DOHH2 (cell line): ENCODE data around the gene RIN2.

ENCODE experiments used
- EZH2phosphoT487 ChIP-seq: fragments of 200-600 bp; sonication (generic); IDR thresholded peaks from 2 replicates; pipeline ENCODE4 v1.6.1; 2017; ENCODE audit warnings: borderline replicate concordance, mild to moderate bottlenecking, antibody characterized with exemption, low read length, moderate library complexity, mixed read lengths
- TF ChIP-seq, protein P1 (sequence below): fragments of 200-600 bp; sonication (generic); IDR thresholded peaks from one replicate; pipeline ENCODE4 v1.5.1; 2014; ENCODE audit warnings: antibody characterized with exemption, mild to moderate bottlenecking, low read depth, low read length; ENCODE audit not compliant: poor library complexity, severe bottlenecking

DNA sequence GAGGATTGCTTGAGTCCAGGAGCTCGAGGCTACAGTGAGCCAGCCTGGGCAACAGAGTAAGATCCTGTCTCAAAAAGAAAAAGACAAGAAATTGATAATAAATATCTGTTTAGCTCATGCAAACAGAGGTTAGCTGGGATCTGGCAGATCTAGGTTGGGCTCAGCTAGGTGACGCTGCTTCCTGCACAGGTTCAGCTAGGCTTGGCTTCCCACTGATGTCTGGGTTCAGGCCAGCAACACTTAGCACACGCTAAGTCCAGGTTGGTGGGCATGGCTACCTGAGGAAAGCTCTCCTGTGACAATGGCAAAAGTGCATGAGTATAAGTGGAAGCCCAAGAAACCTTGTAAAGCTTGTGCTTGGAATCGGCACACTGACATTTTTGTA, 48.7 kb downstream of the RIN2 start:
- TF ChIP-seq, protein P1, sequence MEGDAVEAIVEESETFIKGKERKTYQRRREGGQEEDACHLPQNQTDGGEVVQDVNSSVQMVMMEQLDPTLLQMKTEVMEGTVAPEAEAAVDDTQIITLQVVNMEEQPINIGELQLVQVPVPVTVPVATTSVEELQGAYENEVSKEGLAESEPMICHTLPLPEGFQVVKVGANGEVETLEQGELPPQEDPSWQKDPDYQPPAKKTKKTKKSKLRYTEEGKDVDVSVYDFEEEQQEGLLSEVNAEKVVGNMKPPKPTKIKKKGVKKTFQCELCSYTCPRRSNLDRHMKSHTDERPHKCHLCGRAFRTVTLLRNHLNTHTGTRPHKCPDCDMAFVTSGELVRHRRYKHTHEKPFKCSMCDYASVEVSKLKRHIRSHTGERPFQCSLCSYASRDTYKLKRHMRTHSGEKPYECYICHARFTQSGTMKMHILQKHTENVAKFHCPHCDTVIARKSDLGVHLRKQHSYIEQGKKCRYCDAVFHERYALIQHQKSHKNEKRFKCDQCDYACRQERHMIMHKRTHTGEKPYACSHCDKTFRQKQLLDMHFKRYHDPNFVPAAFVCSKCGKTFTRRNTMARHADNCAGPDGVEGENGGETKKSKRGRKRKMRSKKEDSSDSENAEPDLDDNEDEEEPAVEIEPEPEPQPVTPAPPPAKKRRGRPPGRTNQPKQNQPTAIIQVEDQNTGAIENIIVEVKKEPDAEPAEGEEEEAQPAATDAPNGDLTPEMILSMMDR, result no peak
- no peak for TF ChIP-seq EZH2phosphoT487
